ENCODE measurements around the gene NCCRP1. TPM values are rescaled to one million over a fixed set of nuclear protein-coding genes. Genes with fewer than 3 reads are reported as not detected.

Gene NCCRP1
- total RNA-seq, 1 experiment from 2014 or later = 0.46 TPM

GRCh38 chr19:39195755-39196154, 1.0 kb upstream of the NCCRP1 start:
- Histone ChIP-seq H3K4me3 (ENCODE audit: low read depth in 2 of 2, low read length in 2 of 2) (no peak overlapping the region), H3K9me3 (ENCODE audit: control insufficient read depth, insufficient read depth, low read depth, low read length) (no peaks in the 10 kb centered on the region), H3K4me1 (ENCODE audit: control insufficient read depth, insufficient read depth, low read length) (peaks cover 12% of the 10 kb centered on the region), H3K27ac (ENCODE audit: low read length) (no peak overlapping the region), H3K27me3 (ENCODE audit: control insufficient read depth, insufficient read depth, low read length) (no peaks in the 10 kb centered on the region), H3K36me3 (ENCODE audit: control insufficient read depth, insufficient read depth, low read length) (no peaks in the 10 kb centered on the region)
- ChIA-PET CTCF (interaction anchor here (0.5 to 1.0 kb wide), 4 partner anchors 74 to 1110 kb away, joined by 3 to 5 read pairs (median 4); partner anchors contain the start of gene SAMD4B), POLR2A (interaction anchor here (0.5 kb wide), 3 partner anchors 11 to 599 kb away, joined by 3 to 8 read pairs (median 3); no protein-coding TSS in a partner anchor)
- intact Hi-C loops (cut with micrococcal nuclease; ENCODE audit: unreplicated experiment) = no loop called here
- TF ChIP-seq, protein P1, sequence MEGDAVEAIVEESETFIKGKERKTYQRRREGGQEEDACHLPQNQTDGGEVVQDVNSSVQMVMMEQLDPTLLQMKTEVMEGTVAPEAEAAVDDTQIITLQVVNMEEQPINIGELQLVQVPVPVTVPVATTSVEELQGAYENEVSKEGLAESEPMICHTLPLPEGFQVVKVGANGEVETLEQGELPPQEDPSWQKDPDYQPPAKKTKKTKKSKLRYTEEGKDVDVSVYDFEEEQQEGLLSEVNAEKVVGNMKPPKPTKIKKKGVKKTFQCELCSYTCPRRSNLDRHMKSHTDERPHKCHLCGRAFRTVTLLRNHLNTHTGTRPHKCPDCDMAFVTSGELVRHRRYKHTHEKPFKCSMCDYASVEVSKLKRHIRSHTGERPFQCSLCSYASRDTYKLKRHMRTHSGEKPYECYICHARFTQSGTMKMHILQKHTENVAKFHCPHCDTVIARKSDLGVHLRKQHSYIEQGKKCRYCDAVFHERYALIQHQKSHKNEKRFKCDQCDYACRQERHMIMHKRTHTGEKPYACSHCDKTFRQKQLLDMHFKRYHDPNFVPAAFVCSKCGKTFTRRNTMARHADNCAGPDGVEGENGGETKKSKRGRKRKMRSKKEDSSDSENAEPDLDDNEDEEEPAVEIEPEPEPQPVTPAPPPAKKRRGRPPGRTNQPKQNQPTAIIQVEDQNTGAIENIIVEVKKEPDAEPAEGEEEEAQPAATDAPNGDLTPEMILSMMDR (IDR thresholded peaks at IDR 0.05) = no peak
- TF ChIP-seq POLR2AphosphoS5 (IDR thresholded peaks at IDR 0.05; ENCODE audit: low read depth, low read length) (no peak), REST (IDR thresholded peaks at IDR 0.05; ENCODE audit: insufficient read depth in 1 of 2, low read depth in 2 of 2, low read length in 1 of 2) (no peak), SIN3A (IDR thresholded peaks at IDR 0.05; ENCODE audit: borderline replicate concordance, insufficient read depth, low read depth, low read length) (no peak), TCF7L2 (IDR thresholded peaks at IDR 0.05; ENCODE audit: low read depth, low read length) (no peak)
- ATAC-seq (peak; percentile 4; the same call in 1 of the 2 replicates), DNase-seq (ENCODE audit: low read depth, low spot score) (no peak)
- in situ Hi-C loops (cut with HindIII; ENCODE audit: low pct_unique_long_range_greater_than_20kb, low sequenced_read_pairs) = no loop called here
- no TSS peak for BruUV-seq (replicated peaks)

DNA sequence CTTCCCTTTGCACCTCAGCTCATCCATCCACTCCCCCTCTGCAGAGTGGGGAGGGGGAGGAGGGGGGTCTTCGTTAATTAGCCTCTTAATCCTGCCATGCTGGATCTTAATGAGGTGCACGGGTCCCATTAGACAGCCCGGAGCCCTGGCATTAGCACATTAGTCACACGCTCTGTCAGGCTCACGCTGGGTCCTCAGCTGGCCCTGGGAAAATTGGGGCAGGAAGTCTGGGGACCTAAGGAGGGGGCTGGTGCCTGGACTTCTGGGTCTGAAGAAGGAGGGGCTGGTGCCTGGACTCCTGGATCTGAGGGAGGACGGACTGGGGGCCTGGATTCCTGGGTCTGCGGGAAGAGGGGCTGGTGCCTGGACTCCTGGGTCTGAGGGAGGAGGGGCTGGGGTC, 444 bp upstream of the NCCRP1 start:
- no peaks in the 10 kb centered on the region for H3K9me3 ChIP-seq (ENCODE audit: control insufficient read depth, insufficient read depth, low read depth, low read length)
- in situ Hi-C loops (cut with HindIII; ENCODE audit: low pct_unique_long_range_greater_than_20kb, low sequenced_read_pairs) (no loop called here), intact Hi-C loops (cut with micrococcal nuclease; ENCODE audit: unreplicated experiment) (no loop called here)
- ChIA-PET POLR2A (no interaction called here), CTCF (interaction anchor here (0.5 to 1.0 kb wide), 3 partner anchors 74 to 1109 kb away, joined by 3 to 5 read pairs (median 4); no protein-coding TSS in a partner anchor)
- DNase-seq (ENCODE audit: low read depth, low spot score) = no peak
- H3K4me1 ChIP-seq (ENCODE audit: control insufficient read depth, insufficient read depth, low read length) = peaks cover 12% of the 10 kb centered on the region
- H3K36me3 ChIP-seq (ENCODE audit: control insufficient read depth, insufficient read depth, low read length) = no peaks in the 10 kb centered on the region
- H3K27me3 ChIP-seq (ENCODE audit: control insufficient read depth, insufficient read depth, low read length) = no peaks in the 10 kb centered on the region
- TF ChIP-seq SIN3A (IDR thresholded peaks at IDR 0.05; ENCODE audit: borderline replicate concordance, insufficient read depth, low read depth, low read length) = no peak
- TF ChIP-seq REST (IDR thresholded peaks at IDR 0.05; ENCODE audit: insufficient read depth in 1 of 2, low read depth in 2 of 2, low read length in 1 of 2) = no peak
- no peak for TF ChIP-seq POLR2AphosphoS5 (IDR thresholded peaks at IDR 0.05; ENCODE audit: low read depth, low read length)
- TF ChIP-seq, protein P1 (IDR thresholded peaks at IDR 0.05) = no peak
- no peak for TF ChIP-seq TCF7L2 (IDR thresholded peaks at IDR 0.05; ENCODE audit: low read depth, low read length)
- no peak overlapping the region for H3K27ac ChIP-seq (ENCODE audit: low read length)
- H3K4me3 ChIP-seq (ENCODE audit: low read depth in 2 of 2, low read length in 2 of 2) = no peak overlapping the region
- BruUV-seq (replicated peaks) = no TSS peak
- ATAC-seq = peak; percentile 15; the same call in 1 of the 2 replicates

Measured in Panc1 (cell line).